IMR-90 (cell line): ENCODE measurements around the gene CAMTA1. TPM values are rescaled to one million over a fixed set of nuclear protein-coding genes. Genes with fewer than 3 reads are reported as not detected.

Source experiments
- ATAC-seq: fragments of 200-7000 bp; cut with Tn5 transposase; 2 replicates; pipeline ENCODE4 v1.9.1; 2020; ENCODE audit warnings: low read depth, mild to moderate bottlenecking, moderate library complexity
- BruUV-seq: library from RNA; stranded (reverse); fragments of 400-500 nt; replicated peaks from 2 replicates; lab custom pipeline; 2021; lab: Mats Ljungman, UMichigan
- CTCF ChIA-PET: fragments of 300-600 bp; formaldehyde crosslinking; extraction: SDS; loops from one replicate; lab custom pipeline; 2021; ENCODE audit warnings: antibody characterized with exemption; lab: Yijun Ruan, JAX
- POLR2A ChIA-PET: fragments of 300-600 bp; sonication (Branson Sonifier 250); formaldehyde crosslinking; loops from one replicate; lab custom pipeline; 2022; ENCODE audit warnings: antibody characterized with exemption; ENCODE audit not compliant: unreplicated experiment; lab: Charles Lee
- DNase-seq: peaks from one replicate; pipeline ENCODE4 v3.0.0; 2013
- H2AFZ ChIP-seq: replicated peaks from 2 replicates; pipeline ENCODE3; 2013; ENCODE audit warnings: low read length, mild to moderate bottlenecking; ENCODE audit not compliant: poor library complexity
- H2AK5ac ChIP-seq: 2 replicates; pipeline ENCODE4 v1.6.1; 2013; ENCODE audit warnings: low read depth, low read length, inconsistent platforms
- H2AK9ac ChIP-seq: replicated peaks from 2 replicates; pipeline ENCODE3; 2013; ENCODE audit warnings: mild to moderate bottlenecking, low read depth, low read length, moderate library complexity; ENCODE audit not compliant: poor library complexity
- H2BK120ac ChIP-seq: 2 replicates; pipeline ENCODE4 v1.6.1; 2013; ENCODE audit warnings: low read depth, low read length, inconsistent platforms
- H2BK15ac ChIP-seq: 3 replicates; pipeline ENCODE4 v1.6.1; 2013; ENCODE audit warnings: low read depth, low read length, inconsistent platforms
- H2BK20ac ChIP-seq: 2 replicates; pipeline ENCODE4 v1.6.1; 2013; ENCODE audit warnings: low read depth, mild to moderate bottlenecking, inconsistent platforms, low read length, moderate library complexity
- H2BK5ac ChIP-seq: 2 replicates; pipeline ENCODE4 v1.6.1; 2013; ENCODE audit warnings: mild to moderate bottlenecking, low read depth, low read length, inconsistent platforms; ENCODE audit not compliant: poor library complexity, severe bottlenecking
- H3K14ac ChIP-seq: replicated peaks from 2 replicates; pipeline ENCODE4 v1.6.1; 2013; ENCODE audit warnings: low read depth, low read length, inconsistent platforms
- H3K18ac ChIP-seq: 2 replicates; pipeline ENCODE4 v1.6.1; 2013; ENCODE audit warnings: low read depth, low read length, control low read depth
- H3K23ac ChIP-seq: 2 replicates; pipeline ENCODE4 v1.6.1; 2013; ENCODE audit warnings: low read depth, low read length, inconsistent platforms
- H3K27ac ChIP-seq: 2 replicates; pipeline ENCODE4 v1.5.1; 2013; ENCODE audit warnings: mild to moderate bottlenecking, control low read depth, low read length; ENCODE audit not compliant: insufficient read depth
- H3K27me3 ChIP-seq: 2 replicates; pipeline ENCODE4 v1.6.1; 2013; ENCODE audit warnings: low read length; ENCODE audit not compliant: control insufficient read depth, insufficient read depth
- H3K36me3 ChIP-seq: 2 replicates; pipeline ENCODE4 v1.6.1; 2013; ENCODE audit warnings: low read length, mixed read lengths; ENCODE audit not compliant: control insufficient read depth, insufficient read depth
- H3K4ac ChIP-seq: 2 replicates; pipeline ENCODE4 v1.6.1; 2013; ENCODE audit warnings: low read depth, low read length, inconsistent platforms
- H3K4me1 ChIP-seq: 2 replicates; pipeline ENCODE4 v1.6.1; 2013; ENCODE audit warnings: low read length, mixed read lengths; ENCODE audit not compliant: control insufficient read depth, insufficient read depth
- H3K4me2 ChIP-seq: 2 replicates; pipeline ENCODE4 v1.6.1; 2013; ENCODE audit warnings: low read depth, mild to moderate bottlenecking, control low read depth, low read length, moderate library complexity
- H3K4me3 ChIP-seq: 2 replicates; pipeline ENCODE4 v1.5.1; 2013; ENCODE audit warnings: low read depth, mild to moderate bottlenecking, control low read depth, low read length, moderate library complexity; ENCODE audit not compliant: insufficient read depth
- H3K56ac ChIP-seq: 2 replicates; pipeline ENCODE4 v1.6.1; 2013; ENCODE audit warnings: low read length, inconsistent platforms; ENCODE audit not compliant: insufficient read depth; ENCODE audit errors: extremely low read depth
- H3K79me1 ChIP-seq, 2 experiments: 2 replicates each; pipeline ENCODE4 v1.6.1; 2013; ENCODE audit warnings: low read length in 2 of 2, inconsistent platforms in 1 of 2, low read depth in 1 of 2
- H3K9ac ChIP-seq: 2 replicates; pipeline ENCODE4 v1.6.1; 2013; ENCODE audit warnings: low read depth, low read length, control low read depth
- H3K9me1 ChIP-seq: 2 replicates; pipeline ENCODE4 v1.6.1; 2013; ENCODE audit warnings: low read length, inconsistent platforms; ENCODE audit not compliant: insufficient read depth
- H3K9me3 ChIP-seq: 2 replicates; pipeline ENCODE4 v1.6.1; 2013; ENCODE audit warnings: low read length; ENCODE audit not compliant: control insufficient read depth, insufficient read depth
- H4K20me1 ChIP-seq: 2 replicates; pipeline ENCODE4 v1.6.1; 2013; ENCODE audit warnings: low read length, inconsistent platforms; ENCODE audit not compliant: insufficient read depth
- H4K5ac ChIP-seq: 2 replicates; pipeline ENCODE4 v1.6.1; 2013; ENCODE audit warnings: mild to moderate bottlenecking, low read depth, low read length, control low read depth
- H4K8ac ChIP-seq, 2 experiments: 2 replicates each; pipeline ENCODE4 v1.6.1; 2013; ENCODE audit warnings: low read depth in 2 of 2, low read length in 2 of 2, control low read depth in 1 of 2, inconsistent platforms in 1 of 2
- H4K91ac ChIP-seq: 2 replicates; pipeline ENCODE4 v1.6.1; 2013; ENCODE audit warnings: low read depth, low read length, inconsistent platforms; ENCODE audit not compliant: insufficient read depth
- CEBPB ChIP-seq: IDR thresholded peaks from 2 replicates; pipeline ENCODE4 v1.6.1; 2012; ENCODE audit warnings: low read depth, low read length, improper control_type of control experiment
- CHD1 ChIP-seq: IDR thresholded peaks from 2 replicates; pipeline ENCODE4 v1.6.1; 2012; ENCODE audit warnings: low read depth, low read length, improper control_type of control experiment
- CTCF ChIP-seq: conservative IDR thresholded peaks from 2 replicates; pipeline ENCODE4 v1.5.1; 2012; ENCODE audit warnings: mild to moderate bottlenecking, low read depth, low read length, improper control_type of control experiment
- ELK1 ChIP-seq: fragments of 150-350 bp; IDR thresholded peaks from 2 replicates; pipeline ENCODE4 v1.6.1; 2016; ENCODE audit warnings: low read depth, mild to moderate bottlenecking, low read length, moderate library complexity, borderline replicate concordance
- FOS ChIP-seq: fragments of 150-350 bp; IDR thresholded peaks from 2 replicates; pipeline ENCODE4 v1.6.1; 2016; ENCODE audit warnings: low read depth, low read length
- MAFK ChIP-seq: IDR thresholded peaks from 2 replicates; pipeline ENCODE4 v1.6.1; 2012; ENCODE audit warnings: low read depth, low read length, improper control_type of control experiment
- MAZ ChIP-seq: IDR thresholded peaks from 2 replicates; pipeline ENCODE4 v1.6.1; 2012; ENCODE audit warnings: low read depth, mild to moderate bottlenecking, low read length, improper control_type of control experiment, moderate library complexity, borderline replicate concordance
- MXI1 ChIP-seq: IDR thresholded peaks from 2 replicates; pipeline ENCODE4 v1.6.1; 2012; ENCODE audit warnings: low read depth, mild to moderate bottlenecking, low read length, moderate library complexity, borderline replicate concordance
- NFE2L2 ChIP-seq: fragments of 150-350 bp; IDR thresholded peaks from 2 replicates; pipeline ENCODE4 v1.6.1; 2016; ENCODE audit warnings: low read depth, mild to moderate bottlenecking, low read length
- POLR2A ChIP-seq: IDR thresholded peaks from 2 replicates; pipeline ENCODE4 v1.6.1; 2012; ENCODE audit warnings: mild to moderate bottlenecking, low read depth, low read length
- RAD21 ChIP-seq: IDR thresholded peaks from 2 replicates; pipeline ENCODE4 v1.6.1; 2012; ENCODE audit warnings: low read length, improper control_type of control experiment
- RCOR1 ChIP-seq: IDR thresholded peaks from 2 replicates; pipeline ENCODE4 v1.6.1; 2012; ENCODE audit warnings: mild to moderate bottlenecking, low read length, improper control_type of control experiment; ENCODE audit not compliant: insufficient replicate concordance
- RFX5 ChIP-seq: IDR thresholded peaks from 2 replicates; pipeline ENCODE4 v1.8.0; 2012; ENCODE audit warnings: low read depth, mild to moderate bottlenecking, low read length, moderate library complexity
- SMC3 ChIP-seq: fragments of 150-350 bp; IDR thresholded peaks from 2 replicates; pipeline ENCODE4 v1.6.1; 2016; ENCODE audit warnings: low read depth, mild to moderate bottlenecking, antibody characterized with exemption, low read length, moderate library complexity
- USF2 ChIP-seq: fragments of 150-350 bp; IDR thresholded peaks from 2 replicates; pipeline ENCODE4 v1.6.1; 2017; ENCODE audit warnings: mild to moderate bottlenecking, antibody characterized with exemption, low read length, low read depth
- WGBS, 2 experiments: methylation state at CpG; one replicate each; pipeline versions ENCODE4 v1.1.5 to v1.1.7; 2013; ENCODE audit warnings: missing lambda C conversion rate in 2 of 2; ENCODE audit not compliant: insufficient read length in 1 of 2; ENCODE audit errors: extremely low coverage in 2 of 2; 5-methylcytosine and 5-hydroxymethylcytosine counted together
- dilution Hi-C: fragments of 300-500 bp; cut with HindIII; formaldehyde crosslinking; loops from one replicate; pipeline ENCODE4 v1.14.3; 2018; ENCODE audit warnings: low sequenced_read_pairs; ENCODE audit not compliant: unreplicated experiment
- in situ Hi-C: fragments of 300-500 bp; cut with MboI; formaldehyde crosslinking; loops from 3 replicates; pipeline ENCODE4 v1.14.3; 2019; ENCODE audit warnings: low sequenced_read_pairs, inconsistent platforms, mixed read lengths
- intact Hi-C: fragments of 100-400 bp; cut with micrococcal nuclease; formaldehyde crosslinking; loops from 2 replicates; pipeline ENCODE4 v1.10.0; 2022
- polyA plus RNA-seq, 3 experiments: library from polyadenylated mRNA; depleted of rRNA; stranded (reverse); fragments of >200 nt; gene quantifications; 2 replicates each; pipeline ENCODE4 v1.2.3, GENCODE V29; 2012; ENCODE audit warnings: low replicate concordance in 1 of 3
- total RNA-seq: library from RNA; depleted of rRNA; stranded (reverse); fragments of >200 nt; gene quantifications from 2 replicates; pipeline ENCODE4 v1.2.3, GENCODE V29; 2012

The CAMTA1 gene
- total and polyA plus RNA-seq, 2 of the 4 experiments (the other 2 are of a cell fraction) = 35.5 to 74.3 TPM

DNA sequence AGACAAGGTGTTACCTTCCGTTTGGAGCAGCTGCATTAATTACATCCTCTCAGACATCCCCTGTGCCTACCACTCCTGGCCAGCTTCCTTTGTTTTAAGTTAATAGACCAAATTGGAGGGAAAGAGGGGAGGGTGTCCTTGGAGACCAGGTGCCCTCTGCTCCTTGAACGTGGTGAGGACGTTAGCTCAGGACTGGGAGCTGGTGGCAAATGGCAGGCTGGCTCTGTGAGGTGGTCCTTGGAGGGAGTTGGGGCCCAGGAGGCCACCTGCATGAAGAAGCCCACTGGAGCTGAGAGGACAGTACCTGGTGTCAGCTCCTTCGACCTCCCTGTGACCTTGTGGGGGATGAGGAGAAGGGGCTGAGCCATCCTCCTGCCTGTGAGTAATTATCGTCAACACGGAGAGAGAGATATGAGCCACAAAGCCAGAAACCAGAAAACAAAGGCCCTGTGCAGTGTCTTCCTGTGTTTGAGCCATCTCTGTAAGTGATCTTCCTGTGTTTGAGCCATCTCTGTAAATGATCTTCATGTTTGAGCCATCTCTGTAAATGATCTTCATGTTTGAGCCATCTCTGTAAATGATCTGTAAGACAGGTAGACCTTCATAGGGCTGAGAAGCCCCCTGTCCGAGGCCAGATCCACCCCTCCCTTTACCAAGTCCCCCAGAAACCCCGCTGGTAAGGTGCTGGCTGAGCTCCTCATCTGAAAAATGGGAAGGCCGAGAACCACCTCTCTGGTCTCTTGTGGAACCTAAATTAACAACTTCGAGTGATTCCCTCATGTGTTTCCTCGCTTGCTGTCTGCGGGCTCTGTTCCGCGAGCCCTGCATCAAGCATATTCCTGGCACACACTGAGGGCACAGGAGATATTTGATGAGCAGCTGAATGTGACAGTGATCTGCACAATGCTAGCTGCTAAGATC is 126.0 kb downstream of the CAMTA1 start:
- dilution Hi-C loops (no loop called here), intact Hi-C loops (no loop called here), in situ Hi-C loops (no loop called here)
- no peaks in the 10 kb centered on the region; the same call in 1 of the 2 replicates for H4K20me1 ChIP-seq
- no peak overlapping the region for H4K5ac ChIP-seq
- no peak overlapping the region for H2BK120ac ChIP-seq
- no peak overlapping the region for H2BK20ac ChIP-seq
- no peak for ATAC-seq
- WGBS, 2 experiments = 88% methylated on average over 3 of the region's 14 CpGs; no CpG with 5 or more reads in 1 of the 2 experiments
- H3K9me3 ChIP-seq = peaks cover 5% of the 10 kb centered on the region
- H3K56ac ChIP-seq = no peak overlapping the region
- no peak overlapping the region for H4K91ac ChIP-seq
- no peaks in the 10 kb centered on the region for H3K4me1 ChIP-seq
- H2BK5ac ChIP-seq = no peak overlapping the region
- no peak overlapping the region for H2AK5ac ChIP-seq
- no peak overlapping the region for H4K8ac ChIP-seq
- H3K27me3 ChIP-seq = peaks cover 5% of the 10 kb centered on the region; the same call in 1 of the 2 replicates
- no peak overlapping the region for H3K4me3 ChIP-seq
- DNase-seq = no peak
- H3K4ac ChIP-seq = no peak overlapping the region
- H3K23ac ChIP-seq = no peak overlapping the region
- H2AFZ ChIP-seq = no peak overlapping the region
- CTCF ChIA-PET = no interaction called here
- no peaks in the 10 kb centered on the region for H3K79me1 ChIP-seq
- no peak overlapping the region for H3K18ac ChIP-seq
- no peak overlapping the region for H3K9ac ChIP-seq
- no peak overlapping the region for H2AK9ac ChIP-seq
- no peaks in the 10 kb centered on the region for H3K9me1 ChIP-seq
- no peak overlapping the region for H2BK15ac ChIP-seq
- no TSS peak for BruUV-seq
- no peak overlapping the region for H3K4me2 ChIP-seq
- H3K14ac ChIP-seq = no peak overlapping the region
- POLR2A ChIA-PET = no interaction called here
- no peaks in the 10 kb centered on the region for H3K36me3 ChIP-seq
- no peak overlapping the region for H3K27ac ChIP-seq
- no peak for TF ChIP-seq MXI1
- TF ChIP-seq POLR2A = no peak
- no peak for TF ChIP-seq RAD21
- TF ChIP-seq MAZ = no peak
- no peak for TF ChIP-seq SMC3
- no peak for TF ChIP-seq RFX5
- no peak for TF ChIP-seq CTCF
- no peak for TF ChIP-seq CEBPB
- no peak for TF ChIP-seq NFE2L2
- TF ChIP-seq MAFK = no peak
- TF ChIP-seq USF2 = no peak
- TF ChIP-seq CHD1 = no peak
- TF ChIP-seq ELK1 = no peak
- no peak for TF ChIP-seq RCOR1
- no peak for TF ChIP-seq FOS
